ENCODE results near the gene KRT34. TPM values are rescaled to one million over a fixed set of nuclear protein-coding genes. Genes with fewer than 3 reads are reported as not detected.

Gene KRT34
- total and polyA plus RNA-seq, 12 donors: not detected

DNA sequence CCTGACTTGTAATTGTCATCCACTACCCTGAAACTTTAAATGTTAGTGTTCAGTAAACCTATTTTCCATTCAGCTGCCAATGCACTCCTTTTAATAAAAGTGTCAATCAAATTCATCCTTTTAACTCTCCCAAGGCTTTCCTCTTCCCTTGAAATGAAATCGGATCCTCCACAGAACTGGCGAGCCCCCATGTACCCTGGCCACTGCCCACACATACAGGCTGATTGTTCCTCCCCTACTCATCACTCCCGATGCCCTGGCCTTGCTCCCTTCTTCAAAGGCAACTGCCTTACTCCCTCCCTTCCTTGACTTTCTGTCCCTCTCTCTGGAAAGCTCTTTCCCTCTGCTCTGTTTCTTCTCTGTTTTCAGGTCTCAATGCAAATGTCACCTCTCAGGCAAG, 39.1 kb downstream of the KRT34 start:
- TF ChIP-seq, protein P1, sequence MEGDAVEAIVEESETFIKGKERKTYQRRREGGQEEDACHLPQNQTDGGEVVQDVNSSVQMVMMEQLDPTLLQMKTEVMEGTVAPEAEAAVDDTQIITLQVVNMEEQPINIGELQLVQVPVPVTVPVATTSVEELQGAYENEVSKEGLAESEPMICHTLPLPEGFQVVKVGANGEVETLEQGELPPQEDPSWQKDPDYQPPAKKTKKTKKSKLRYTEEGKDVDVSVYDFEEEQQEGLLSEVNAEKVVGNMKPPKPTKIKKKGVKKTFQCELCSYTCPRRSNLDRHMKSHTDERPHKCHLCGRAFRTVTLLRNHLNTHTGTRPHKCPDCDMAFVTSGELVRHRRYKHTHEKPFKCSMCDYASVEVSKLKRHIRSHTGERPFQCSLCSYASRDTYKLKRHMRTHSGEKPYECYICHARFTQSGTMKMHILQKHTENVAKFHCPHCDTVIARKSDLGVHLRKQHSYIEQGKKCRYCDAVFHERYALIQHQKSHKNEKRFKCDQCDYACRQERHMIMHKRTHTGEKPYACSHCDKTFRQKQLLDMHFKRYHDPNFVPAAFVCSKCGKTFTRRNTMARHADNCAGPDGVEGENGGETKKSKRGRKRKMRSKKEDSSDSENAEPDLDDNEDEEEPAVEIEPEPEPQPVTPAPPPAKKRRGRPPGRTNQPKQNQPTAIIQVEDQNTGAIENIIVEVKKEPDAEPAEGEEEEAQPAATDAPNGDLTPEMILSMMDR (IDR thresholded peaks at IDR 0.05): no peak
- no peak for TF ChIP-seq POLR2A (IDR thresholded peaks at IDR 0.05)
- Histone ChIP-seq H3K27me3 (no peaks in the 10 kb centered on the region), H3K27ac (no peak overlapping the region), H3K4me1 (replicated peaks in 1 of 2) (no peaks in the 10 kb centered on the region), H3K4me3 (no peak overlapping the region), H3K36me3 (replicated peaks in 1 of 2) (no peaks in the 10 kb centered on the region), H3K9me3 (replicated peaks in 1 of 3) (no peaks in the 10 kb centered on the region)
- whole genome bisulfite sequencing, 4 donors: 39 to 54% (median 47%) methylated on average over 3 of the region's 3 CpGs
- no peak for DNase-seq
- intact Hi-C loops (cut with DNase I): no loop called here

DNA sequence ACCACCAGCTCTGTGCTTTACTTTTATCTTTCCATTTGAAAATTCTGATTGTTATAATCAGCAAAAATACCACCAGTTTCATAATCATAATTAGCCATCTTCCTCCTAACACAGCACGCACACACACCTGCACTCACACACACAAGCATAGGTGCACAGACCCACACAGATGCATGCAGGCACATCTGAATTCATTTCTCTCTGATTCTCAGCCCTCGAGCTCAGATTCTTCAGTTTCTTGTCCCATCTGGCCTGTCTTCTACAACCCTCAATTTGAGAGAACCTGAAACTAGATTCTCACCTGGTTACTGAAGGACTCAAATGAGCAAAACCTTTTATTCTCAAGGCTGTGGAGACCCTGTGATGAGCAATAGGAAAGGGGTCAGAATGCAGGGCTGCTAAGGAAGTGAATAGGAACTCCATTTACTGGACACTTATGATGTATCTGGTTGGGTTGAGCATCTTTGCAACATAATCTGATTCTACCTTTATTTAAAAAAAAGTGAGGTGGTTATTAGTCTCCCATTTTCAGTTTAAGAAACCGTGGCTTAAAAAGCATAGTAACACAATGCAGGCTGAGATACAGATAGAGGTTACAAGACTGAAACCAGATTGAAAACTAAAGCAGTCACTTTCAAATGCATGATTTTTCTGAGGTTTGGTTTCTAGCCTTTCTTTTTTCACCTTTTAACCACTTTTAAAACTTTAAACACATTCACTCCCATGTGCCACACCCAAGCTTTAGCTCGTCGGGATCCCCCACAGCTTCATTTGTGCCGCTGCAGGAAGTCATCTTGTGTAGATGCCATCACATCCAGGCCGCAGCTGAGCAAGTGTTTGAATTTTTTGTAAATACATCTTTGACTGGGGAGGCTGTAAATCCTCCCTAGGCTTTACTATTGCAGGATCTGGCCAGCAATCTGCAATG, 40.9 kb downstream of the KRT34 start:
- no peak for DNase-seq
- Histone ChIP-seq H3K9me3 (replicated peaks in 1 of 3) (no peaks in the 10 kb centered on the region), H3K4me3 (no peak overlapping the region), H3K27ac (no peak overlapping the region), H3K27me3 (no peaks in the 10 kb centered on the region), H3K36me3 (replicated peaks in 1 of 2) (no peaks in the 10 kb centered on the region), H3K4me1 (replicated peaks in 1 of 2) (no peaks in the 10 kb centered on the region)
- TF ChIP-seq, protein P1 (IDR thresholded peaks at IDR 0.05): no peak
- intact Hi-C loops (cut with DNase I): no loop called here
- WGBS, 4 donors: 73 to 82% (median 79%) methylated on average over 7 of the region's 7 CpGs

DNA sequence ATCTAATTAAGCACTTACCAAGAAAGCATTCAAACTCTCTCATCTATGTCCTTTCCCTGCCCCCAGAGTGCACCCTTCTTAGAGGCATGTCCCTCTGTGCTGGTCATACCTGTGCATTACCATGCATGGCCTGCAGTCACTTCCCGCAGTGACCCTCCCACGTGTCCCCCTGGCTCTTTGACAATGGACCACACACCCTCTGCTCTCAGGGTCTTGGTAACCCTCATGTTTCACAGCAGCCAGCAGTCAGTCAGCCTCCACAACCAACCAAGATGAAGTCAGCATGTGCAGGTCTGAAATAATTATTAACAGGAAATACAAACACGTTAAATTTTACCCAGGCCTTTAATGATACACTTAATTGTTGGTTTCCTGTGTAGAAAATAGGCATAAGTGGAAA, 41.6 kb downstream of the KRT34 start:
- TF ChIP-seq, protein P1 (IDR thresholded peaks at IDR 0.05): no peak
- no peak for TF ChIP-seq POLR2A (IDR thresholded peaks at IDR 0.05)
- Histone ChIP-seq H3K9me3 (replicated peaks in 1 of 3) (no peaks in the 10 kb centered on the region), H3K4me3 (no peak overlapping the region), H3K27me3 (no peaks in the 10 kb centered on the region), H3K36me3 (replicated peaks in 1 of 2) (no peaks in the 10 kb centered on the region), H3K4me1 (replicated peaks in 1 of 2) (no peaks in the 10 kb centered on the region), H3K27ac (no peak overlapping the region)
- DNase-seq: no peak
- 41 to 57% (median 52%) methylated on average over 3 of the region's 3 CpGs for WGBS, 4 donors
- intact Hi-C loops (cut with DNase I): no loop called here

DNA sequence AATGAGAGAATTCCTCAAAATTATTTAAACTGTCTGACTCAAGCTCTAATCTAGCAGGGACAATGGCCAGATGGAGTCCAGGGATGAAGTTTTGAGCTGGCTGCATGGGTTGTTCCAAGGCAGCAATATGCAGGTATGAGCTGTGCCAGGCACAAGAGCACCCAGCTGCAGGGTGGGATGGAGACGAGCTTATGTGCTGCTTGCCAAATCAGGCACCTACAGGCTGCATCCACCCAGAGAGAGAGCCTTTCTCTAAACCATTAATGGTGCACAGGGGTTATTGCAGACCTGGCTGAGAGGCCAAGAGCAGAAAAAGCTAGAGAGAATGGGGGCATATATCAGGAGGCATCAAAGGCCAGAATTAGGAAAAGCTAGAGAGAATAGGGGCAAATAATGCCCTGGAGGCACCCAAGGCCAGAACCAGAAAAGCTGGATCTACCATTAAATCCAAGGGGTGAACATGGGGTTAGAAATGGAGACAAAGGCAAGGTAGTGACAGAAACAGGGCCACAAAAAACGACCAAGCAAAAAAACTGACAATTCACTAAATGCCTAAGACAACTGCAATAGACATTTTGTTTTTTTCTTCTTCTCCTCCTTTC, 42.4 kb downstream of the KRT34 start:
- no peak overlapping the region for H3K4me3 ChIP-seq
- H3K9me3 ChIP-seq (replicated peaks in 1 of 3): no peaks in the 10 kb centered on the region
- no peaks in the 10 kb centered on the region for H3K4me1 ChIP-seq (replicated peaks in 1 of 2)
- WGBS, 4 donors: 57 to 66% (median 60%) methylated on average over 2 of the region's 2 CpGs
- TF ChIP-seq POLR2A (IDR thresholded peaks at IDR 0.05): no peak
- TF ChIP-seq, protein P1 (IDR thresholded peaks at IDR 0.05): no peak
- DNase-seq: no peak
- intact Hi-C loops (cut with DNase I): loop anchor here in 1 of 2 donors (10.0 kb wide), 1 partner anchor 385 kb away; no protein-coding TSS in a partner anchor
- no peaks in the 10 kb centered on the region for H3K36me3 ChIP-seq (replicated peaks in 1 of 2)
- no peaks in the 10 kb centered on the region for H3K27me3 ChIP-seq
- no peak overlapping the region for H3K27ac ChIP-seq
